ENCODE data around the gene OPHN1.
"Not testable (repeated sequence)": the region's sequence is repeated elsewhere in the genome, so short reads cannot be mapped to it uniquely, and the experiment has no call there.

OPHN1 gene

DNA sequence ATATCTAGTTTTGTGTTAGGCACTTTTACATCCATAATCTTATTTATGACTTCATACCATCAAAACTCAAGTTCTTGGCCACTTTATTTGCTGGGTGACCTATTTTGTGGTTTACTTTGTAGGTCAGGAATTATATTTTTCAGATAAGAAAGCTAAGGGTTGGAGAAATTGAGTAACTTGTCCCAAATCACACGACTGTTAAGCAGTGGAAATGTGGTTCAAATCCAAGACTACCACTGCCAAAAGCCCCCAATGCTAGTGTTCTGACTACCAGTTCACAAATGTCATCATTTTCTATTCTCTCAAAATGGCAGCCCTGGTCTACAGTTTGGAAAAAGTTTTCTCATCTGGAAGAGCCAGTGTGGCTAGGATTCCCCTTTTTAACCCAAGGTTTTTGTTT, 74.6 kb downstream of the OPHN1 start:
- DNase-seq (ENCODE audit: low read depth) = no peak

DNA sequence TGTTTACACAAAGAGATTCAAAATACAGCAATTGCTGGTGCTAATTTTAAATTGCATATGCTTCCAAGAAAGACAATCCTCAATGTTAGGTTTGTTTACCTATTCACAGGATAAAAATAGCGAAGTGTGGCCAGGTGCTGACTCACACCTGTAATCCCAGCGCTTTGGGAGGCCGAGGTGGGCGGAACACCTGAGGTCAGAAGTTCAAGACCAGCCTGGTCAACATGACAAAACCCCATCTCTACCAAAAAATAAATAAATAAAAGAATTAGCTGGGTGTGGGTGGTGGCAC, 77.7 kb downstream of the OPHN1 start:
- DNase-seq (ENCODE audit: low read depth) = no peak

DNA sequence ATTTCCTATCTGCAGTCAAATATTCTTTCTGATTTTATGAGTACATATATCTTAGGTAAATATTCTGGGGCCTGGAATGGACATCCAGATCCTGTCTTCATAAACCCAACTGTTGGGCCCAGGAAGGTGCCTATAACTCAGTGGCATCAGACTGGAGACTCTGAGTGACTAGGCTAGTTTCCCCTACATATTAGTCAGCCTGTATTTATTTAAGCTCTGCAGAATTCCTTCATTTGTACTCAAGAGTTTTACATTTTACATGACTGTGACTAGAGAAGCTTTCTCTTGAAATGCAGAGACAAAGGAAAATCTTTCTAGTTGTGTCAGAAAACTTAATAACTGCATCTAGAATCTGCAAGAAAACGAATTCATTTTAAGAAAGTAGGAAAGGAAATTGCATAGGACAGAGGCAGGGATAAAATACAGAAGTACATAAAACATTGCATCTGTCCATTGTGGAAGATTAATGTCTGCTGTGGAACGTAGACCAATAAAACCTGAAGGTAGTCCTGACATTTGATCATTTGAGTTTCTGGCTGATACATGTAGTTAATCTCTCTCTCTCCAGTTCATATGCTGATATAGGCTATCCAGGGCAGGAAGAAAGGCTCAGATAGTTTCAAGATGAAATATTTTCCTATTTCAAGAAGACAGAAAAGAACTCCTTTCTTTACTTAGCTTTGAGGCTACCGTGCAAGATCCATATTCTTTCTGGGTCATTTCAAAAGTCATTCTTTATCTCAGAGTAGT, 78.2 kb downstream of the OPHN1 start:
- no peak for DNase-seq (ENCODE audit: low read depth)

- DNase-seq (ENCODE audit: low read depth) = no peak
Measured at GRCh38 chrX:68345025-68345424, 88.3 kb downstream of the OPHN1 start.

- no peak for DNase-seq (ENCODE audit: low read depth)
Measured at GRCh38 chrX:68343551-68343950, 89.7 kb downstream of the OPHN1 start.

DNA sequence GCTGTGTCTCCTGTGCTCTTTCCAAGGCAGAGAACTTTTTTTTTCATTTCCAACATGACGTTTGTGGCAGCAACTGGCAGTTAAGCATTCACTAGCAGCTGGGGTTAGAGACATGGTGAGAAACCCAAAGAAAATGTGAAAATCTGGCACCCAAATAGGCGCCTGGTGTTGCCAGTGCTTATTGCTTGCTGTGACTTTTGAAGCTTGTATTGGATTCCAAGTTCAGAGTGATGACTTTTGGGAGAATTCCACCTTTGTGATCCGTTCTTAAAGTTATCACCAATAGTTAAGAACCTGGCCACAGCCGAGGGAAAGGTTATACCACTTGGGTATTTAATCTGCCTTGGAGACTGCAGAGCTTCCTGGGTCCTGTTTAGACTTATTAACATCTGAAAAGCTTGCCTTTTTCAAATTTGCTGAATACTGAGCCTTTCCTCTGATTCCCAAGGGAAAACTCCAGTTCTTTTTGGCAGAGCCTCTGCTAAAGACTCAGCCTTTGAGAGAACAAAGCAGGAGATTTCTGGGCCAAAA, 101.0 kb downstream of the OPHN1 start:
- no peak for DNase-seq (ENCODE audit: low read depth)

DNA sequence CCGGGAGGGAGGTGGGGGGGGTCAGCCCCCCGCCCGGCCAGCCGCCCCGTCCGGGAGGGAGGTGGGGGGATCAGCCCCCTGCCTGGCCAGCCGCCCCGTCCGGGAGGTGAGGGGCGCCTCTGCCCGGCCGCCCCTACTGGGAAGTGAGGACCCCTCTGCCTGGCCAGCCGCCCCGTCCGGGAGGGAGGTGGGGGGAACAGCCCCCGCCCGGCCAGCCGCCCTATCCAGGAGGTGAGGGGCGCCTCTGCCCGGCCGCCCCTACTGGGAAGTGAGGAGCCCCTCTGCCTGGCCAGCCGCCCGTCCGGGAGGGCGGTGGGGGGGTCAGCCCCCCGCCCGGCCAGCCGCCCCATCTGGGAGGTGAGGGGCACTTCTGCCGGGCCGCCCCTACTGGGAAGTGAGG, 106.5 kb downstream of the OPHN1 start:
- DNase-seq (ENCODE audit: low read depth) = not testable (repeated sequence)

DNA sequence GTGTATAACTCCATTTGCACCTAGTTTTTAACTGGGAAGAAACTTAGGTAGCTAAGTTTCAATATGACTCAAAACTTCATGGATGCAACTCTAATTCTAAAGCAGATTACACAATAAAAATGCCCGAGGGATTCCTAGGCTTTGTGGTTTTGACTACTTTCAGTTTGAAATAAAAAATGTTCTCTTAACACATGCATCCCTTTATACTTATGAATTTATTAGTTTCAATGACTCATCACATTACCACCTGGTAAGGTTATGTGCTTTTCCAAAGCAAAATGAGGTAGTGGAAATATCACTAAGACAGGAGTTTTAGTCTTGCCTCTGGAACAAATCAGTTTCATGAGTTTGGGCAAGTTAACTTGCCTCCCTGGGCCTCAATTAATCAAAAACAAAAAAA, 125.5 kb downstream of the OPHN1 start:
- no peak for DNase-seq (ENCODE audit: low read depth)

GRCh38 chrX:68304602-68305001, 128.7 kb downstream of the OPHN1 start:
- DNase-seq (ENCODE audit: low read depth) = no peak

- DNase-seq (ENCODE audit: low read depth) = no peak
Measured at GRCh38 chrX:68299898-68300297, 133.4 kb downstream of the OPHN1 start.

DNA sequence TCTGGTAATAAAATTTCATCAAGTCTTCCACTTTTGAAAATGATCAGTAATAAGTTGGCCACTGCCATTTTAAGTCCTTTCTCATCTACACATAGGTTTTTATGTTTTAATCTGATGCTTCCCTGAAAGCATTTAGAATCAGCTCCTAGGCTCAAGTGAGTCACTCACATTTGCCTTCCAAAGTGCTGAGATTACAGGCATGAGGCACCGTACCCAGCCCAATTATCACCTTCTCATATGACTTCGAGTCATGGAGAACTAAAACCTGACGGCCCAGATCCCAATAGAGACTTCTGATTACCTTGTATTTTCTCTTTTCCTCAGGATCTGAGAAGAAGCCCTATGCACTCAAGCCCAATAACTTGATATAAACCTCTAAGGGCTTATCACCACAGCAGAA, 140.8 kb downstream of the OPHN1 start:
- no peak for DNase-seq (ENCODE audit: low read depth)

- DNase-seq (ENCODE audit: low read depth) = no peak
Measured at GRCh38 chrX:68288127-68288526, 145.2 kb downstream of the OPHN1 start.

DNA sequence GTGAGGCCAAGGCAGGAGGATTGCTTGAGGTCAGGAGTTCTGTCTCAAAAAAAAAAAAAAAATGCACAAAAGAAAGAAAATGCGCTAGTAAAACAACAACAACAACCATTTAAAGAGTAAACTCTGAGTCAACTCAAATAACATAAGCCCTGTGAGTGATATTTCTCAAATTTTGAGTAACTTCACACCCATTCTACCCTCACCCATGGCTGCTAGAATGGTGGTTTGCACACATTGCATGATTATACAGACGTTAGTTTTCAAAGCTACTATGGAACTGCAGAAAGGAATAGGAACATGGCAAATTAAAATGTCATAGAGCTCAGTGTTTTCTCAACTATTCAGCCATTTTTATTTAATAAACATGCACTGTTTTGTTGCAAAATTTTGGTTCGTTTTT, 145.9 kb downstream of the OPHN1 start:
- no peak for DNase-seq (ENCODE audit: low read depth)

- no peak for DNase-seq (ENCODE audit: low read depth)
Measured at GRCh38 chrX:68286980-68287379, 146.3 kb downstream of the OPHN1 start.

GRCh38 chrX:68286076-68286475, 147.2 kb downstream of the OPHN1 start:
- DNase-seq (ENCODE audit: low read depth) = no peak

DNA sequence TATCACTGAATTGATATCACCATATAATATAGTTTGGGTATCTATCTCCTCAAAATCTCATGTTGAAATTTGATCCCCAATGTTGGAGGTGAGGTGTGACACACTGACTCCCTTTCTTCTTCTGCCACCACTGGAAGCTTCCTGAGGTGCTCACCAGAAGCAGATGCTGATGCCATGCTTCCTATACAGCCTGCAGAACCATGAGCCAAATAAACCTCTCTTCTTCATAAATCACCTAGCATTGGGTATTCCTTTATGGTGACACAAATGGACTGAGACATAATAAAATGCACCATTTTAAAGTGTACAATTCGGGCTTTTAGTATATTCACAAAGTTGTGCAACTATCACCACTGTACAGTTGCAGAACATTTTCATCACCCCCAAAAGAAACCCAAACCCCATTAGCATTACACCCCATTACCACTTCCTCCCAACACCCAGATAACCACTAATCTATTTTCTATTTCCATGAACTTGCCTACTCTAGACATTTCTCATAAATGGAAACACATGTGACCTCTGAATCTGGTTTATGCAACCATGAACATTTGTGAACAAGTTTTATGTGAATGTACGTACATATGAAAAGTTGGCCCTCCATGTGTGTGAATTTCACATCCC, 148.9 kb downstream of the OPHN1 start:
- DNase-seq (ENCODE audit: low read depth) = no peak

- no peak for DNase-seq (ENCODE audit: low read depth)
Measured at GRCh38 chrX:68273887-68274286, 159.4 kb downstream of the OPHN1 start.

GRCh38 chrX:68264793-68265192, 168.5 kb downstream of the OPHN1 start:
- DNase-seq (ENCODE audit: low read depth) = not testable (repeated sequence)

- DNase-seq (ENCODE audit: low read depth) = no peak
Measured at GRCh38 chrX:68261060-68261672, 172.1 kb downstream of the OPHN1 start.

DNA sequence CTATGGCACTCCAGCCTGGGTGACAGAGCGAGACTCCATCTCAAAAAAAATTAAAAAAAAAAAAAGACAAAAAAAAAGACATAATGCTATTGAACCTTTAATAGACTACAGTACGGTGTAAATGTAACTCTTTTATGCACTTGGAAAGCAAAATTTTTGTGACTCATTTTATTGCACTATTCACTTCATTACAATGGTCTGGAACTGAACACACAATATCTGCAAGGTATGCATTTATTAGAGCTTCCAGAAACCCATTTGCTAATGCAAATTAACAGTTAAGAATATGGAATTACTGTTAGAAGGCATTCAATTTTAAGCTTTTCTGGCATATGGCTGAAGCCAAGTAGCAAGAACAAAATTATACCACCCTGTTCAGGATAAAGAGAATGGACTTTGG, 176.3 kb downstream of the OPHN1 start:
- DNase-seq (ENCODE audit: low read depth) = no peak

DNA sequence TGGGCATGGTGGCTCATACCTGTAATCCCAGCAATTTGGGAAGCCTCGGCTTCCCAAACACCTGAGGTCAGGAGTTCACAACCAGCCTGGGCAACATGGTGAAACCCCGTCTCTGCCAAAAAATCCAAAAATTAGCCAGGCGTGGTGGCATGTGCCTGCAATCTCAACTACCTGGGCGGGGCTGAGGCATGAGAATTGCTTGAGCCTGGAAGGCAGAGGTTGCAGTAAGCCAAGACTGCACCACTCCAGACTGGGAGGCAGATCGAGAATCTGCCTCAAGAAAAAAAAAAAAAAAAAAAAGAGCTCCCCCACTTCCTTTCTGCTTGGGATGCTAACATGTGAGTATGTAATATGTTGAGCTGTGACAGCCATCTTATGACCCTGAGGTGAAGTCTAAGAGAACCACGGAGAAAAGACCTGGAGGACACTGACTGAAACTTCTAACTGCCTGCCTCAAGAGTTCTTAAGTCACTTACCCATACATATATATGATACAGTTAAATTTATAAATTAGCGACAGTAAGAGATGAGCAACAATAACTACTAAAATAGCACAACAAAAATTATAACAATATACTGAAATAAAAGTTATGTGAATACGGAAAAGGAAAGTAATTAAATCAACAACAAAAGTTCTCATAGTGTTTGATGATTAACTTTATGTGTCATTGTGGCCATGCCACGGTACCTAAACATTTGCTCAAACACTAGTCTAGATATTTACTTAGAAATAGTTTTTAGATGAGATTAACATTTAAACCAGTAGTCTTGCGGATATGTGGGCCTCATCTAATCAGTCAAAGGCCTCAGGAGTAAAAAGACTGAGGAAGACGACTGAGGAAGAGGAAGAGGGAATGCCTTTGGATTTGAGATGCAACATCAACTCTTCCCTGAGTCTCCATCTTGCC, 178.3 kb downstream of the OPHN1 start:
- no peak for DNase-seq (ENCODE audit: low read depth)

GRCh38 chrX:68252664-68253063, 180.6 kb downstream of the OPHN1 start:
- no peak for DNase-seq (ENCODE audit: low read depth)
